HG02623 (cell line): ENCODE data around the gene CRMP1.

Experiments used
- ATAC-seq: cut with Tn5 transposase; IDR thresholded peaks from one replicate; pipeline ENCODE4 v1.9.1; 2021; ENCODE audit warnings: moderate library complexity; ENCODE audit not compliant: unreplicated experiment

The CRMP1 gene

GRCh38 chr4:5890063-5890727 is 2.7 kb downstream of the CRMP1 start:
- no peak for ATAC-seq

- no peak for ATAC-seq
These were observed 3.7 kb downstream of the CRMP1 start for GRCh38 chr4:5889002-5889696.

GRCh38 chr4:5888222-5889001 is 4.5 kb downstream of the CRMP1 start:
- no peak for ATAC-seq

- no peak for ATAC-seq
These were observed 5.3 kb downstream of the CRMP1 start for GRCh38 chr4:5887361-5888221.

- no peak for ATAC-seq
These were observed 5.9 kb downstream of the CRMP1 start for GRCh38 chr4:5887011-5887360.

GRCh38 chr4:5885733-5886132 is 7.2 kb downstream of the CRMP1 start:
- no peak for ATAC-seq

- ATAC-seq: no peak
These were observed 8.1 kb downstream of the CRMP1 start for GRCh38 chr4:5884796-5885195.

- no peak for ATAC-seq
These were observed 9.0 kb downstream of the CRMP1 start for GRCh38 chr4:5883916-5884315.

GRCh38 chr4:5882947-5883346 is 9.9 kb downstream of the CRMP1 start:
- no peak for ATAC-seq

GRCh38 chr4:5881340-5881739 is 11.5 kb downstream of the CRMP1 start:
- no peak for ATAC-seq

- ATAC-seq: no peak
These were observed 14.5 kb downstream of the CRMP1 start for GRCh38 chr4:5878359-5878758.

- ATAC-seq: no peak
These were observed 15.5 kb downstream of the CRMP1 start for GRCh38 chr4:5877392-5877791.

- ATAC-seq: no peak
These were observed 18.0 kb downstream of the CRMP1 start for GRCh38 chr4:5874811-5875449.

GRCh38 chr4:5870701-5871100 is 22.2 kb downstream of the CRMP1 start:
- no peak for ATAC-seq

GRCh38 chr4:5869966-5870619 is 22.8 kb downstream of the CRMP1 start:
- no peak for ATAC-seq

- ATAC-seq: no peak
These were observed 25.0 kb downstream of the CRMP1 start for GRCh38 chr4:5867866-5868265.

GRCh38 chr4:5866841-5867813 is 25.8 kb downstream of the CRMP1 start:
- no peak for ATAC-seq

GRCh38 chr4:5865896-5866599 is 26.8 kb downstream of the CRMP1 start:
- ATAC-seq: no peak
